ENCODE data around the gene GAREM2. TPM values are rescaled to one million over a fixed set of nuclear protein-coding genes. Genes with fewer than 3 reads are reported as not detected.

The GAREM2 gene
- total and polyA plus RNA-seq, 9 of the 15 experiments (the other 6 are each of a cell fraction or from before 2014, with no cell fraction given) = 1.7 to 12.4 (median 2.5) TPM

DNA sequence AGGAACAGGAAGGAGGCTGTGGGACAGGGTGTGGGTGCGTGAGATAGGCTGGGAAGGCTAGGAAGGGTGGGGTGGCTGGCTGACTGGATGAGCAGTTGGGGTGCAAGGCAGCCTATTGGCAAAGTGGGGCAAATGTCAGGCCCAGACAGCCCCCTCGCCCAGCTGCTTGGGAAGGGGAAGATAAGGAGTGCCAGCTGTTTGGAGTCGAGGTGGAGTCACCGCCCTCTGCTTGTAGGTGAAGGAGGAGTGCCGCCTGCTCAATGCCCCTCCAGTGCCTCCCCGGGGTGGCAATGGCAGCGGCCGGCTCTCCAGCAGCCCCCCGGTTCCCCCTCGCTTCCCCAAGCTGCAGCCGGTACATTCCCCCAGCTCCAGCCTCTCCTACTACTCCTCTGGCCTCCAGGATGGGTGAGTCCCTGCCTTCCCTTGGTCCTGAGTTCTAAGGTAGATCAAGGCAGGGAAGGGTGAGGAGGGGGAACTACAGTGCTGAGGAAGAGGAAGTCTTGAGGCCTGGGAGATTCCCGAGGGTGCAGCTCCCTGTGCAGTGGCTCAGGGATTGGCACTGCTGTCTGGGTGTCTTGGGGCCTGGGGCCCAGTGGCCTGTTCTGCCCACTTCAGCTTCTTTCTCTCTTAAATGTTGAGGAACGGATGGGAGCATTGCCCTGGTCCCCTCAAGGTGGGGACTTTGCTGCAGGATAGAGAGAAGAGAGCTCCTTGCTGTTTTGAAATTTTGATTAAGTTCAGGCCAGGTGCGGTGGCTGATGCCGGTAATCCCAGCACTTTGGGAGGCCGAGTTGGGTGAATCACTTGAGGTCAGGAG is 13.3 kb downstream of the GAREM2 start:
- H3K4me2 ChIP-seq (ENCODE audit: insufficient read depth, low read length) = peak overlapping the region; percentile 77

More for the DNA sequence above, 13.3 kb downstream of the GAREM2 start:
- in situ Hi-C loops (cut with MboI) (no loop called here), intact Hi-C loops (cut with micrococcal nuclease) (no loop called here)
- ChIA-PET POLR2A (interaction anchor here (0.5 to 1.4 kb wide), 5 partner anchors 11 to 376 kb away, joined by 3 to 4 read pairs (median 4); no protein-coding TSS in a partner anchor), CTCF (ENCODE audit: low intra/inter-chr PET ratio) (no interaction called here)
- no peak for ATAC-seq
- DNase-seq (ENCODE audit: extremely low read depth in 1 of 4, low spot score in 3 of 4) = no peak
- Histone ChIP-seq H2AFZ (ENCODE audit: low read depth, low read length) (no peak overlapping the region; the same call in 1 of the 2 replicates), H3K9me1 (ENCODE audit: control insufficient read depth, insufficient read depth, low read length) (no peaks in the 10 kb centered on the region), H3K9ac (ENCODE audit: insufficient read depth in 1 of 2, low read depth in 2 of 2, low read length in 2 of 2) (peak overlapping the region; percentile 79 to 92; a peak in 3 of 4 replicates), H3K27ac (ENCODE audit: extremely low read depth, low read depth, low read length) (no peak overlapping the region), H3K9me3 (replicated peaks; ENCODE audit: control insufficient read depth, insufficient read depth, low read depth, low read length) (no peaks in the 10 kb centered on the region), H3K79me2 (ENCODE audit: control insufficient read depth, insufficient read depth, low read length) (peaks cover 9% of the 10 kb centered on the region; the same call in 2 of the 3 replicates), H4K20me1 (replicated peaks; ENCODE audit: control insufficient read depth, insufficient read depth, low read length) (peaks cover 5% of the 10 kb centered on the region; the same call in 1 of the 2 replicates), H3K36me3 (ENCODE audit: control insufficient read depth, insufficient read depth, low read length) (peaks cover 30% of the 10 kb centered on the region; the same call in 2 of the 3 replicates), H3K27me3 (ENCODE audit: control insufficient read depth in 2 of 2, insufficient read depth in 2 of 2, low read length in 2 of 2) (no peaks in the 10 kb centered on the region), H3K4me1 (replicated peaks in 1 of 2; ENCODE audit: control insufficient read depth in 2 of 2, insufficient read depth in 2 of 2, low read length in 2 of 2) (peaks cover 14 to 35% of the 10 kb centered on the region in 2 experiments; a peak in 4 of 5 replicates), H3K4me3 (peak overlapping the region; percentile 68)
- BruUV-seq (replicated peaks) = no TSS peak
- peak; percentile 6 for FAIRE-seq
- WGBS (ENCODE audit: insufficient coverage, low coverage, missing lambda C conversion rate) = 70% methylated on average over 13 of the region's 16 CpGs
- TF ChIP-seq SOX6 (IDR thresholded peaks at IDR 0.05) (no peak), CREM (IDR thresholded peaks at IDR 0.05; ENCODE audit: low read depth) (no peak)
- TF ChIP-seq, protein P1, sequence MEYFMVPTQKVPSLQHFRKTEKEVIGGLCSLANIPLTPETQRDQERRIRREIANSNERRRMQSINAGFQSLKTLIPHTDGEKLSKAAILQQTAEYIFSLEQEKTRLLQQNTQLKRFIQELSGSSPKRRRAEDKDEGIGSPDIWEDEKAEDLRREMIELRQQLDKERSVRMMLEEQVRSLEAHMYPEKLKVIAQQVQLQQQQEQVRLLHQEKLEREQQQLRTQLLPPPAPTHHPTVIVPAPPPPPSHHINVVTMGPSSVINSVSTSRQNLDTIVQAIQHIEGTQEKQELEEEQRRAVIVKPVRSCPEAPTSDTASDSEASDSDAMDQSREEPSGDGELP (CRISPR knock-in tag; IDR thresholded peaks at IDR 0.05; ENCODE audit: borderline replicate concordance) = peak; percentile 50; the same call in 1 of the 2 replicates
